HG03103 (cell line): ENCODE results near the gene CHRNB4.

ENCODE experiments used
- ATAC-seq: cut with Tn5 transposase; IDR thresholded peaks from one replicate; pipeline ENCODE4 v1.9.1; 2021; ENCODE audit warnings: low read depth; ENCODE audit not compliant: unreplicated experiment

The CHRNB4 gene

GRCh38 chr15:78635346-78635745, 5.7 kb downstream of the CHRNB4 start:
- ATAC-seq = no peak

- ATAC-seq = no peak
Observed at GRCh38 chr15:78634210-78635145, 6.5 kb downstream of the CHRNB4 start.

- ATAC-seq = no peak
Observed at GRCh38 chr15:78633348-78633747, 7.7 kb downstream of the CHRNB4 start.

GRCh38 chr15:78630886-78631633, 9.9 kb downstream of the CHRNB4 start:
- ATAC-seq = no peak

GRCh38 chr15:78629716-78630065, 11.3 kb downstream of the CHRNB4 start:
- ATAC-seq = no peak

GRCh38 chr15:78629031-78629715, 11.8 kb downstream of the CHRNB4 start:
- no peak for ATAC-seq

- no peak for ATAC-seq
Observed at GRCh38 chr15:78628227-78628626, 12.8 kb downstream of the CHRNB4 start.

GRCh38 chr15:78627348-78627747, 13.7 kb downstream of the CHRNB4 start:
- no peak for ATAC-seq

GRCh38 chr15:78626381-78626995, 14.5 kb downstream of the CHRNB4 start:
- ATAC-seq = no peak

GRCh38 chr15:78625606-78626280, 15.3 kb downstream of the CHRNB4 start:
- ATAC-seq = no peak

- no peak for ATAC-seq
Observed at GRCh38 chr15:78624651-78625590, 16.1 kb downstream of the CHRNB4 start.

GRCh38 chr15:78623786-78624497, 17.1 kb downstream of the CHRNB4 start:
- no peak for ATAC-seq

GRCh38 chr15:78621810-78622402, 19.1 kb downstream of the CHRNB4 start:
- no peak for ATAC-seq

GRCh38 chr15:78620527-78621421, 20.2 kb downstream of the CHRNB4 start, which contains the start of gene CHRNA3:
Gene CHRNA3, minus strand, starts transcription at chr15:78620996. Its CDS starts 202 bp downstream, at chr15:78620794.
- no peak for ATAC-seq

- ATAC-seq = no peak
Observed at GRCh38 chr15:78620021-78620526, 20.9 kb downstream of the CHRNB4 start.

- ATAC-seq = no peak
Observed at GRCh38 chr15:78619022-78619950, 21.7 kb downstream of the CHRNB4 start.
